ENCODE results near the gene DGKZ. TPM values are rescaled to one million over a fixed set of nuclear protein-coding genes. Genes with fewer than 3 reads are reported as not detected.

DGKZ gene
- total and polyA plus RNA-seq, 2 donors (not counting 3 experiments of a cell fraction or from before 2014, with no cell fraction given): 88.8 to 127 TPM

- no peak for TF ChIP-seq POLR2AphosphoS5 (IDR thresholded peaks at IDR 0.05; ENCODE audit: insufficient read depth, low read depth, low read length)
- TF ChIP-seq POLR2A (IDR thresholded peaks at IDR 0.05; ENCODE audit: low read depth, low read length): no peak
- Histone ChIP-seq H3K36me3 (ENCODE audit: control insufficient read depth in 2 of 2, extremely low read depth in 1 of 2, insufficient read depth in 2 of 2, low read length in 2 of 2) (no peaks in the 10 kb centered on the region), H3K4me1 (ENCODE audit: control insufficient read depth, extremely low read depth, insufficient read depth, low read length) (no peaks in the 10 kb centered on the region), H3K27ac (ENCODE audit: insufficient read depth, low read depth, low read length) (no peak overlapping the region), H3K9me3 (replicated peaks; ENCODE audit: control insufficient read depth, insufficient read depth, low read length) (no peaks in the 10 kb centered on the region), H3K9ac (replicated peaks; ENCODE audit: extremely low read depth, insufficient read depth, low read length) (no peak overlapping the region), H3K27me3 (ENCODE audit: control insufficient read depth in 2 of 2, insufficient read depth in 2 of 2, low read length in 2 of 2) (peaks cover 21 to 29% of the 10 kb centered on the region in 2 experiments), H4K20me1 (replicated peaks; ENCODE audit: control insufficient read depth, extremely low read depth, insufficient read depth, low read length) (no peaks in the 10 kb centered on the region), H2AFZ (ENCODE audit: low read depth, low read length) (no peak overlapping the region), H3K4me3 (replicated peaks in 1 of 3; ENCODE audit: insufficient read depth in 1 of 3, low read depth in 1 of 3, low read length in 3 of 3) (no peak overlapping the region), H3K9me1 (replicated peaks; ENCODE audit: control insufficient read depth, extremely low read depth, insufficient read depth, low read length) (no peaks in the 10 kb centered on the region), H3K4me2 (ENCODE audit: insufficient read depth, low read length) (no peak overlapping the region), H3K79me2 (ENCODE audit: control insufficient read depth, insufficient read depth, low read length) (no peaks in the 10 kb centered on the region)
- ChIA-PET CTCF (interaction anchor here (0.6 to 3.1 kb wide), 5 partner anchors 11 to 88 kb away, joined by 3 to 15 read pairs (median 3); partner anchors contain the start of gene DGKZ), POLR2A (no interaction called here)
- FAIRE-seq (no peak), DNase-seq (ENCODE audit: low read depth, low spot score) (no peak)
- dilution Hi-C loops (cut with MboI; ENCODE audit: extremely low pct_ligation_motif_present, low sequenced_read_pairs) (no loop called here), intact Hi-C loops (cut with micrococcal nuclease) (no loop called here)
- BruUV-seq (replicated peaks): no TSS peak
Measured at GRCh38 chr11:46326813-46327416, 20.3 kb upstream of the DGKZ start.

- FAIRE-seq: peak; percentile 62
- no peak overlapping the region for H3K4me2 ChIP-seq (ENCODE audit: insufficient read depth, low read length)
- POLR2A ChIA-PET: no interaction called here
- no TSS peak for BruUV-seq (replicated peaks)
- dilution Hi-C loops (cut with MboI; ENCODE audit: extremely low pct_ligation_motif_present, low sequenced_read_pairs): no loop called here
- no peak for DNase-seq (ENCODE audit: low read depth, low spot score)
- H2AFZ ChIP-seq (ENCODE audit: low read depth, low read length): no peak overlapping the region
- no peaks in the 10 kb centered on the region for H4K20me1 ChIP-seq (replicated peaks; ENCODE audit: control insufficient read depth, extremely low read depth, insufficient read depth, low read length)
- no peaks in the 10 kb centered on the region for H3K9me3 ChIP-seq (replicated peaks; ENCODE audit: control insufficient read depth, insufficient read depth, low read length)
- H3K27ac ChIP-seq (ENCODE audit: insufficient read depth, low read depth, low read length): no peak overlapping the region
- no peak overlapping the region for H3K4me3 ChIP-seq (replicated peaks in 1 of 3; ENCODE audit: insufficient read depth in 1 of 3, low read depth in 1 of 3, low read length in 3 of 3)
- peaks cover 30 to 37% of the 10 kb centered on the region in 2 experiments for H3K27me3 ChIP-seq (ENCODE audit: control insufficient read depth in 2 of 2, insufficient read depth in 2 of 2, low read length in 2 of 2)
- H3K9ac ChIP-seq (replicated peaks; ENCODE audit: extremely low read depth, insufficient read depth, low read length): no peak overlapping the region
- H3K36me3 ChIP-seq (ENCODE audit: control insufficient read depth in 2 of 2, extremely low read depth in 1 of 2, insufficient read depth in 2 of 2, low read length in 2 of 2): no peaks in the 10 kb centered on the region
- H3K4me1 ChIP-seq (ENCODE audit: control insufficient read depth, extremely low read depth, insufficient read depth, low read length): no peaks in the 10 kb centered on the region
- intact Hi-C loops (cut with micrococcal nuclease): no loop called here
- H3K9me1 ChIP-seq (replicated peaks; ENCODE audit: control insufficient read depth, extremely low read depth, insufficient read depth, low read length): no peaks in the 10 kb centered on the region
- CTCF ChIA-PET: interaction anchor here (0.6 to 4.0 kb wide), 6 partner anchors 10 to 89 kb away, joined by 3 to 30 read pairs (median 5); no protein-coding TSS in a partner anchor
- TF ChIP-seq POLR2AphosphoS5 (IDR thresholded peaks at IDR 0.05; ENCODE audit: insufficient read depth, low read depth, low read length) (no peak), POLR2A (IDR thresholded peaks at IDR 0.05; ENCODE audit: low read depth, low read length) (no peak)
- no peaks in the 10 kb centered on the region for H3K79me2 ChIP-seq (ENCODE audit: control insufficient read depth, insufficient read depth, low read length)
Measured at GRCh38 chr11:46327829-46328228, 19.4 kb upstream of the DGKZ start.
